Suppressor macrophage treated with lipopolysaccharide for 1 hour (primary cell): Measurements from ENCODE around the gene IL10RA.

Source experiments
- DNase-seq, 3 donors: peaks; one replicate each; pipeline ENCODE4 v3.0.0-alpha.2; 2020 to 2022

The IL10RA gene

DNA sequence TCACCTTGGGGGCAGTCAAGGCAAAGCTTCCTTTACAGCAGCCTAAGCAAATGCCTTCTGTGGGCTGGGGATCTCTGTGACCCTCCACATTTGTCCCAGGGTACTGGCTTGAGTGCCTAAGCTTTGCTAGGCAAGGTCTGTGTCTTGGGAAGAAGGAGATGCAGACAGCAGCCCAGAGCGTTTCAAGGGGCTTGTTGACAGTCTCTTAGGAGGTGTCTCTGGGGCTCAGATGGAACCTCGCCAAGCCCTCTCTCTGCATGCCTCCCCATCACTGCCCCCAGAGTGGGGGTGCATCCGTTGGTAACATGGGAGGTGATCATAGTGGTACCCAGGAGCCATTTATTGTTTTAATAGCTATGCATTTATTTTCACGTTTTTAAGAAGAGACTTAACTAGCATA lies 61.6 kb downstream of the IL10RA start:
- DNase-seq = no peak

DNA sequence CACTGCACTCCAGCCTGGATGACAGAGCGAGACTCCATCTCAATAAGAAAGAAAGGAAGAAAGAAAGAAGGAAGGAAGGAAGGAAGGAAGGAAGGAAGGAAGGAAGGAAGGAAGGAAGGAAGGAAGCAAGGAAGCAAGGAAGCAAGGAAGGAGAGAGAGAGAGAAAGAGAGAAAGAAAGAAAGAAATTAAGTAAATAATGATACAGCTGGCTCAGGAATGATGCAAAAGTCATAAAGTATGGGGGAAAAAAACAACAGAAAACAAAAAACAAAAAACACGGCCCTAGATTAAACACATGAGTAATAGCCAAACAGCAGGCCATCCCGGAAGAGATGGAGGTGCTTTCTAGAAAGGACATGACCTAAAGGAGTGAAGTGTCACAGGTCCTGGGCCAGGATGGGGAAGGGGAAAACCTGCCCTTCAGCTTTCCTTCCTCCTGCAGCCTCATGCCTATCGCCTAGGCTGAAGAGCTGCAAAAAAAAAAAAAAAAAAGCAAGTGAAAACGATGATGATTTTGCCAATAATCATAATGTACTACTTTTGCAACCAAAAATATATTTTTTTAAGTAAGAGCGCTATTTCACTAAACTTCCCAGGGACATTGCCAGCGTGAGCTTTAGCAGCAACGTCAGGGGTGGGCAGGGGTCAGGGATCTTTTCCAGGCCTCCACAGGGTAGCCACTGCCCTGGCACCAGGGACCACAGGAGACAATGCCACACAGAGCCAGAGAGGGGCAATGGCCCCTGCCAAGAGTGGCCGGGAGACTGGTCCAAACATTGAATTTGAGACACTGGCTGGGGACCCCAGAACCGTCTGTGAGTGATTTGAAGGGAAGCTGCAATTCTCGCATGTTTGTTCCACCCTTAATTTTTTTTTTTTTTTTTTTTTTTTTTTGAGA lies 62.5 kb downstream of the IL10RA start:
- DNase-seq = peak in 1 of 3 donors; percentile 27

DNA sequence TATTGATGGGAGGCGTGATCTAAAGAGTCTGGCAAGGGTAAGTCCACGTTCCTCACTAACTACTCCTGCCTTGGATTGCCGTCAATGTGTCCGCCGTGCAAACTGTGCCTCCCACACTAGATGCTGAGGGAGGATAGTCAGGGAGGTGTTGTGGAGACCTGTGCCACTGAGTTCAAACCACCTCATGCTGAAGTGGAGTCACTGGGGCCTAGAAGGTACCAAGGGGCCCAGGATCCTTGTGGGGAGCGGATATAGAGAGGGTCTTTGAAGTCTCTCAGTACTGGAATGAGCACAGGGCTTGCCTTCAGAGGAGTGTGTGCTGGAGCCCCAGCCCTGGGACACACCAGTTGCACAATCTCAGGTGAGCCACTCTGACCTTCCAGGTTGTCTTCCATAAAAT lies 63.6 kb downstream of the IL10RA start:
- no peak for DNase-seq

DNA sequence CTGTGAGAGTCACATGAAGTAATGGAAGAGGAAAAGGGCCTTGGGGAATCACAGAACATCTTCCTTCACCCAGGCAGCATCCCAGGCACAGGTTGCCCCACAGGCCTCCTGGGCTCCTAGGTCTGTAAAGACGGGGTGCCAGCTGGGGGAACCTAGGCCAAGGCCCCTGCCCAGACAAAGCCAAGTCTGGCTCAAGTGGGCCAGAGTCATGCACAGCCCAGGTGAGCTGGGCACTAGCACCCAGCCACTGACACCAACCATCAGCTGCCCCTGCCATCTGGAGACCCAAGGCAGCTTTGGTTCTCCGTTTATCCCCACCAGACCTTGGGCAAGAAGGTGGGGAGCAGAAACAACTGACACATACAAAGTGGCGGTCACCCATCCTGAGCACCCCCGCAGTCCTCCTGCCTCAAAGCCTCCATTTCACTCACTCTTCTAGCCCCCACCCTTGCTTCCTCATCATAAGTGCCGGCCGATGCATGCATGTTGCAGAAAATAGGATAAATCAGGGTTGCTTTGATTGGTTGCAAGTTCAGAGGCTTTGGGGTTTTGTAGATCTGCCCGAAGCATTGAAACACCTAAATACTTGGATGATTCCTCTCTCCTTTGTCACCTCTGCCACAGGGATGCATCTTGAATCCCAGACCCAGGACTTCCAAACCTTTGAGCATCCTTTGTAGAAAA lies 64.2 kb downstream of the IL10RA start:
- DNase-seq = no peak
